Progenitor cell of endocrine pancreas (in vitro differentiated cells): ENCODE measurements around the gene ANKRD13C. TPM values are rescaled to one million over a fixed set of nuclear protein-coding genes. Genes with fewer than 3 reads are reported as not detected.

Experiments
- DNase-seq: peaks from one replicate; pipeline ENCODE4 v3.0.0; 2021; ENCODE audit warnings: low spot score; ENCODE audit not compliant: unreplicated experiment
- H3K27ac Mint-ChIP-seq: 2 replicates; pipeline ENCODE4 v1.8.0; 2021; ENCODE audit warnings: mild to moderate bottlenecking, moderate library complexity, mixed read lengths
- H3K27me3 Mint-ChIP-seq: 2 replicates; pipeline ENCODE4 v1.8.0; 2021; ENCODE audit warnings: mixed read lengths
- H3K36me3 Mint-ChIP-seq: 2 replicates; pipeline ENCODE4 v1.8.0; 2022; ENCODE audit warnings: mixed read lengths; ENCODE audit not compliant: insufficient read depth
- H3K4me1 Mint-ChIP-seq: 2 replicates; pipeline ENCODE4 v1.8.0; 2021; ENCODE audit warnings: low read depth, mixed read lengths
- H3K4me3 Mint-ChIP-seq: 2 replicates; pipeline ENCODE4 v1.8.0; 2021; ENCODE audit warnings: low read depth, mild to moderate bottlenecking, moderate library complexity, mixed read lengths
- H3K9me3 Mint-ChIP-seq: 2 replicates; pipeline ENCODE4 v1.8.0; 2021; ENCODE audit warnings: low read depth, mixed read lengths
- total RNA-seq: library from RNA; stranded (reverse); gene quantifications from 2 replicates; pipeline ENCODE4 v1.2.1, GENCODE V29; 2021
- TF ChIP-seq, protein P1 (sequence below): fragments of 200-600 bp; sonication (generic); IDR thresholded peaks from one replicate; pipeline ENCODE4 v1.5.0; 2021; ENCODE audit warnings: antibody characterized with exemption, mild to moderate bottlenecking; ENCODE audit not compliant: unreplicated experiment

Gene ANKRD13C
- total RNA-seq, 1 donor from 2014 or later: 21.5 TPM

DNA sequence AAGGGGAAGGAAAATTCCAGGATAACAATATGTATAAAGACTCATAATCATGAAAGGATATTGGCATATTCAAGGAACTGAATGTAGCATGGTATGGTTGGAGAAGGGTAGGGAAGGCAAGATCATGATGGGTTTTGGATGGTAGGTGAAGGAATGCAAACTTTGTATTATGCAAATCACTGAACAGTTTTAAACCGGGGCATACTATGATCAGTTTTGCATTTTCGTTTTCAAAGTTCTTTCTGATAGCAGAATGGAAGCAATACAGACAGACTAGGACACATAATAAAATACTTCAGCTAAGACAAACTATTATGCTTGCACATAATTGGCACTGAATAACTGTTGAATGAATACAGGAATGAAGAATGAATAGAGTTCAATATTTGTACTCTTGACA, 42.1 kb upstream of the ANKRD13C start:
- H3K4me1 Mint-ChIP-seq: no peaks in the 10 kb centered on the region
- no peak overlapping the region for H3K4me3 Mint-ChIP-seq
- peaks cover 3% of the 10 kb centered on the region for H3K9me3 Mint-ChIP-seq
- H3K27me3 Mint-ChIP-seq: peaks cover 3% of the 10 kb centered on the region
- DNase-seq: no peak
- no peaks in the 10 kb centered on the region for H3K36me3 Mint-ChIP-seq
- TF ChIP-seq, protein P1, sequence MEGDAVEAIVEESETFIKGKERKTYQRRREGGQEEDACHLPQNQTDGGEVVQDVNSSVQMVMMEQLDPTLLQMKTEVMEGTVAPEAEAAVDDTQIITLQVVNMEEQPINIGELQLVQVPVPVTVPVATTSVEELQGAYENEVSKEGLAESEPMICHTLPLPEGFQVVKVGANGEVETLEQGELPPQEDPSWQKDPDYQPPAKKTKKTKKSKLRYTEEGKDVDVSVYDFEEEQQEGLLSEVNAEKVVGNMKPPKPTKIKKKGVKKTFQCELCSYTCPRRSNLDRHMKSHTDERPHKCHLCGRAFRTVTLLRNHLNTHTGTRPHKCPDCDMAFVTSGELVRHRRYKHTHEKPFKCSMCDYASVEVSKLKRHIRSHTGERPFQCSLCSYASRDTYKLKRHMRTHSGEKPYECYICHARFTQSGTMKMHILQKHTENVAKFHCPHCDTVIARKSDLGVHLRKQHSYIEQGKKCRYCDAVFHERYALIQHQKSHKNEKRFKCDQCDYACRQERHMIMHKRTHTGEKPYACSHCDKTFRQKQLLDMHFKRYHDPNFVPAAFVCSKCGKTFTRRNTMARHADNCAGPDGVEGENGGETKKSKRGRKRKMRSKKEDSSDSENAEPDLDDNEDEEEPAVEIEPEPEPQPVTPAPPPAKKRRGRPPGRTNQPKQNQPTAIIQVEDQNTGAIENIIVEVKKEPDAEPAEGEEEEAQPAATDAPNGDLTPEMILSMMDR: no peak
- no peak overlapping the region for H3K27ac Mint-ChIP-seq

- H3K4me1 Mint-ChIP-seq: no peaks in the 10 kb centered on the region
- no peak overlapping the region for H3K4me3 Mint-ChIP-seq
- no peaks in the 10 kb centered on the region for H3K27me3 Mint-ChIP-seq
- peaks cover 3% of the 10 kb centered on the region for H3K9me3 Mint-ChIP-seq
- H3K36me3 Mint-ChIP-seq: no peaks in the 10 kb centered on the region
- H3K27ac Mint-ChIP-seq: no peak overlapping the region
- no peak for DNase-seq
- TF ChIP-seq, protein P1: no peak
Observed at GRCh38 chr1:70392626-70393025, 38.1 kb upstream of the ANKRD13C start.

DNA sequence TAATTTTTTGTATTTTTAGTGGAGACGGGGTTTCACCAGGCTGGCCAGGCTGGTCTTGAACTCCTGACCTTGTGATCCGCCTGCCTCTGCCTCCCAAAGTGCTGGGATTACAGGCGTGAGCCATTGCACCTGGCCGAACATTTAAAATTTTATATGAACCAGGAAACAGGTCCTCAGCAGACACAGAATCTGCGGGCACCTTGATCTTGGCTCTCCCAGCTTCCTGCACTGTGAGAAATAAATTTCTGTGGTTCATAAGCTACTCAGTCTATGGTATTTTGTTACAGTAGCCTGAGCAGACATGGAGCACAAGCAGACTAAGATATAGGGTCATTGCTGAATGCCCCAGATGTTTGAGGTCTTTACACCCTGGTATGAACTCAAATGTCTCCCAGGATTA, 33.0 kb upstream of the ANKRD13C start:
- TF ChIP-seq, protein P1: no peak
- H3K36me3 Mint-ChIP-seq: no peaks in the 10 kb centered on the region
- DNase-seq: no peak
- no peaks in the 10 kb centered on the region for H3K4me1 Mint-ChIP-seq
- no peak overlapping the region for H3K27ac Mint-ChIP-seq
- no peaks in the 10 kb centered on the region for H3K9me3 Mint-ChIP-seq
- H3K27me3 Mint-ChIP-seq: no peaks in the 10 kb centered on the region
- no peak overlapping the region for H3K4me3 Mint-ChIP-seq

DNA sequence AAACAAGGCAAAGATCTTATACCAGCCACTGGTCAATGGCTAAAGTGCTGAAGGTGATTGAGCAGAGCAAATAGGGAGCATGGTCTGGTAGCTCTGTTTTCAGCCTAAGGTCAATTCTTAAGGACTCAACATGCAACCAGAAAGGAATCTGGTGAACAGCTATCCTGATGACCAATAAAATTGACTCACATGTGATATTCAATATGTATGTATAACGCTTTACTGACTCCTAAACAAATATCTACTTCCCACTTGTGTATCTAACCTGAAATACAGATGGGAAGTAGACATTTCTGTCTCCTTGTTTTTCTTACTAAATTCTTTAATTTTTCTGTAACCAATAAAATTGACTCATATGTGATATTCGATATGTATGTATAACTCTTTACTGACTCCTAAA, 31.6 kb upstream of the ANKRD13C start:
- TF ChIP-seq, protein P1: no peak
- H3K27ac Mint-ChIP-seq: no peak overlapping the region
- H3K27me3 Mint-ChIP-seq: no peaks in the 10 kb centered on the region
- H3K4me1 Mint-ChIP-seq: no peaks in the 10 kb centered on the region
- H3K36me3 Mint-ChIP-seq: no peaks in the 10 kb centered on the region
- no peak overlapping the region for H3K4me3 Mint-ChIP-seq
- H3K9me3 Mint-ChIP-seq: no peaks in the 10 kb centered on the region
- DNase-seq: no peak

DNA sequence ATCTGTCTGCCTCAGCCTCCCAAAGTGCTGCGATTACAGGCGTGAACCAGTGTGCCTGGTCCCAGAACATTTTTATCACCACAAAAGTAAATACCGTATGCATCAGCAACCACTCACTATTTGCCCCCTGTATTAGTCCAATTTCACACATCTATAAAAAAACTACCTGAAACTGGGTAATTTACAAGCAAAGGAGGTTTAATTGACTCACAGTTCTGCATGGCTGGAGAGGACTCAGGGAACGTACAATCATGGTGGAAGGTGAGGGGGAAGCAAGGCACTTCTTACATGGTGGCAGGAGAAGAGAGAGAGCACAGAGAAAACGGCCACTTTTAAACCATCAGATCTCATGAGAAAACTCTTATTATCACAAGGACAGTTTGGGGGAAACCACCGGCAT, 31.0 kb upstream of the ANKRD13C start:
- H3K4me1 Mint-ChIP-seq: no peaks in the 10 kb centered on the region
- H3K4me3 Mint-ChIP-seq: no peak overlapping the region
- H3K36me3 Mint-ChIP-seq: no peaks in the 10 kb centered on the region
- DNase-seq: no peak
- H3K27ac Mint-ChIP-seq: no peak overlapping the region
- no peaks in the 10 kb centered on the region for H3K27me3 Mint-ChIP-seq
- TF ChIP-seq, protein P1: no peak
- H3K9me3 Mint-ChIP-seq: no peaks in the 10 kb centered on the region
